Cardiac ventricle fibroblast (primary cell): ENCODE data around the gene PCP2. TPM values are rescaled to one million over a fixed set of nuclear protein-coding genes. Genes with fewer than 3 reads are reported as not detected.

Source experiments
- total RNA-seq: library from RNA; depleted of rRNA; stranded (reverse); fragments of >200 nt; gene quantifications from 2 replicates; pipeline ENCODE4 v1.2.3, GENCODE V29; 2015

PCP2 gene
- total RNA-seq = not detected in 2 replicates

GRCh38 chr19:7633698-7634097 is at the start of gene PCP2:
Gene PCP2, minus strand, starts transcription at chr19:7633719. Its CDS starts 262 bp downstream, at chr19:7633457.

GRCh38 chr19:7680606-7681339 is 47.3 kb upstream of the PCP2 start, which contains the start of gene TRAPPC5:
Gene TRAPPC5, plus strand, starts transcription at chr19:7680833. Its CDS starts 1,421 bp downstream, at chr19:7682254.

GRCh38 chr19:7676854-7677253 is 43.3 kb upstream of the PCP2 start, which contains the start of gene MCEMP1:
Gene MCEMP1, plus strand, starts transcription at chr19:7677090. Its CDS starts 31 bp downstream, at chr19:7677121.

GRCh38 chr19:7668842-7669241 is 35.3 kb upstream of the PCP2 start, which contains the start of gene RETN:
Gene RETN, plus strand, starts transcription at chr19:7669049. Its CDS starts 278 bp downstream, at chr19:7669327.

GRCh38 chr19:7636691-7637373 is 3.3 kb upstream of the PCP2 start, which contains the start of gene STXBP2:
Gene STXBP2, plus strand, starts transcription at chr19:7637110. Its CDS starts 40 bp downstream, at chr19:7637150.

GRCh38 chr19:7629347-7630054 is 4.0 kb downstream of the PCP2 start, which contains the start of the genes PET100 and XAB2:
Gene PET100, plus strand, starts transcription at chr19:7629793. Its CDS starts 41 bp downstream, at chr19:7629834.
Gene XAB2, minus strand, starts transcription at chr19:7629545. Its CDS starts 18 bp downstream, at chr19:7629527.

GRCh38 chr19:7595466-7596133 is 37.9 kb downstream of the PCP2 start, which contains the start of gene CAMSAP3:
Gene CAMSAP3, plus strand, starts transcription at chr19:7595863. Its CDS starts 140 bp downstream, at chr19:7596003.

Other genes starting within 250 kb of the PCP2 start
- 2.4 and 8.0 TPM in 2 replicates for gene PEX11G, start 144.7 kb downstream of the PCP2 start, total RNA-seq
- gene ZNF358, start 117.6 kb downstream of the PCP2 start, total RNA-seq = 76.1 and 90.6 TPM in 2 replicates
- gene MCOLN1, start 111.1 kb downstream of the PCP2 start, total RNA-seq = 7.2 and 11.0 TPM in 2 replicates
- gene PNPLA6, start 98.0 kb downstream of the PCP2 start, total RNA-seq = 55.9 and 59.7 TPM in 2 replicates
- not detected in 2 replicates for gene CAMSAP3, start 37.9 kb downstream of the PCP2 start, total RNA-seq
- 37.0 and 42.1 TPM in 2 replicates for gene XAB2, start 4.2 kb downstream of the PCP2 start, total RNA-seq
- 10.3 and 11.2 TPM in 2 replicates for gene PET100, start 3.9 kb downstream of the PCP2 start, total RNA-seq
- gene STXBP2, start 3.4 kb upstream of the PCP2 start, total RNA-seq = 19.1 and 20.1 TPM in 2 replicates
- not detected in 2 replicates for gene RETN, start 35.3 kb upstream of the PCP2 start, total RNA-seq
- gene MCEMP1, start 43.4 kb upstream of the PCP2 start, total RNA-seq = not detected in 2 replicates
- gene TRAPPC5, start 47.1 kb upstream of the PCP2 start, total RNA-seq = 83.4 and 88.0 TPM in 2 replicates
- gene FCER2, start 68.4 kb upstream of the PCP2 start, total RNA-seq = not detected in 2 replicates
- not detected in 2 replicates for gene CLEC4G, start 98.4 kb upstream of the PCP2 start, total RNA-seq
- gene CD209, start 113.8 kb upstream of the PCP2 start, total RNA-seq = not detected in 2 replicates
- not detected in 2 replicates for gene CLEC4M, start 129.5 kb upstream of the PCP2 start, total RNA-seq
- 16.8 and 21.4 TPM in 2 replicates for gene EVI5L, start 196.5 kb upstream of the PCP2 start, total RNA-seq
- gene PRR36, start 240.7 kb upstream of the PCP2 start, total RNA-seq = 0.44 TPM in 1 of 2 replicates, not detected in the other